NCI-H345 treated with DMSO at 0.1 percent for 48 hours (cell line): ENCODE measurements around the gene ASB2.

ENCODE experiments used
- DNase-seq: peaks from one replicate; lab custom pipeline; 2025; ENCODE audit not compliant: unreplicated experiment; lab: John Stamatoyannopoulos, UW

Gene ASB2

DNA sequence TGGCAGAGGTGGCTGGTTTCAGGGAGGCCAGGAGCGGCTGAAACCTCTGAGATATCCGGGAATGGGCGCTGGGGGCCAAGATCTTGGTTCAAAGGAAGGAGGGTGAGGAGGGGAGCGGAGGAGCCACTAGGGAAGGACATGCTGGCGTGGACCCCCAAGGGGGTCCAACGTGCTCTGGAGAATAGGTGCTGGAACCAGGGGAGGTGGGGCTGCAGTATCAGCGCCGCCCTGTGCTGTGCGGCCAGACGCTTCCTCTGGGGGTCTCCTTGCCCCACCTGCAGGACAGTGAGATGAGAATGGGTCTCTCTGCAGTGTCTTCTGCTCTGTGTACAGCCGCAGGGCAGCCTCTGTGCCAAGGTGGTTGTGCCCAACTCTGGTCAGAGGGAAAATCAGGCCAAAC, 46.7 kb downstream of the ASB2 start:
- no peak for DNase-seq

GRCh38 chr14:93929048-93929535, 47.3 kb downstream of the ASB2 start:
- DNase-seq = no peak

- DNase-seq = no peak
Observed at GRCh38 chr14:93928184-93929047, 48.0 kb downstream of the ASB2 start.

- no peak for DNase-seq
Observed at GRCh38 chr14:93927800-93928145, 48.6 kb downstream of the ASB2 start.

DNA sequence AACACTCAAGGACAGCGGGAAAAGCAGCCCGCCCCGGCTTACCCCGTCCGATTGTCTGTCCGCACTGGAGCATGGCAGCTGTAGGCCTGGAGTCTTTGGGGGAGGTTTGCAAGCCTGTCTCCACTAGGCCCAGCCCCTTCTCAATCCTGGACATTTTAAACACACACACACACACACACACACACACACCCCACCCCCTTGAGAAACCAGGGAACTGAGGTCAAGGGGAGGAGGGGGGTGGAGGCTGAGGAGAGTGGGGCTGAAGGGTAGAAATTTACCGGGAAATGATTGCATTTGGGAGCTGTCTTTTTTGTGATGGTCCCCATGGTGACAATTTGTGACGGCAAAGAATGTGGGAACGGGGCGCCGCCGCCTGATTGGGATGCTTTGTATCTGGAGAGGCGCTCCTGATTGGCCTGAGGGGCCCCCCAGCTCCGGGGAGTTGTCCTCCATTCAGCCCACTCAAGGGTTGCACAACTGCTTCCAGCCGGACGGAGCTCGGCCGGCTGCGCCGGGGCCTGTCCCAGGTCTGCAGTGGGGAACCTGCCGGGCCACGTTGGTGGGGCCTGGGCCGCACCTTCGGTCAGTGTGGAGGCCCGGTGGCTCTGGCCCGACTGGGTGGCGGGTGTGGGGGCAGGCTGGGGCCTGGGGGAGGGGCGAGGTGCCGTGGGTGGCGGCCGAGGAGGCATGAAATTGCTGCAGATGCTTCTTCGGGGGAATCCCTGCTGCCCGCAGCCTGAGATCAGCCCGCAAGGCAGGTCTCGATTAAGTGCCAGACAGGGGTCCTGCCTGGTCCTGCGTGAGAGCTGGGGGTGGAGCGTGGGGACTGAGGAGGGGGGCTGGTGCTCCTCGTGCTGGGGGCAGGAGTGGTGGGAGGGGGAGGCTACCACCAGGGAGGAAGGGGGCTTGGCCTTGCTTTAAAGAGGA, 49.2 kb downstream of the ASB2 start, which contains the start of gene FAM181A:
Gene FAM181A, plus strand, starts transcription at position 472 of the 927 bp plus-strand sequence. CDS start 942 bp downstream, outside the sequence.
- DNase-seq = peak; percentile 41

DNA sequence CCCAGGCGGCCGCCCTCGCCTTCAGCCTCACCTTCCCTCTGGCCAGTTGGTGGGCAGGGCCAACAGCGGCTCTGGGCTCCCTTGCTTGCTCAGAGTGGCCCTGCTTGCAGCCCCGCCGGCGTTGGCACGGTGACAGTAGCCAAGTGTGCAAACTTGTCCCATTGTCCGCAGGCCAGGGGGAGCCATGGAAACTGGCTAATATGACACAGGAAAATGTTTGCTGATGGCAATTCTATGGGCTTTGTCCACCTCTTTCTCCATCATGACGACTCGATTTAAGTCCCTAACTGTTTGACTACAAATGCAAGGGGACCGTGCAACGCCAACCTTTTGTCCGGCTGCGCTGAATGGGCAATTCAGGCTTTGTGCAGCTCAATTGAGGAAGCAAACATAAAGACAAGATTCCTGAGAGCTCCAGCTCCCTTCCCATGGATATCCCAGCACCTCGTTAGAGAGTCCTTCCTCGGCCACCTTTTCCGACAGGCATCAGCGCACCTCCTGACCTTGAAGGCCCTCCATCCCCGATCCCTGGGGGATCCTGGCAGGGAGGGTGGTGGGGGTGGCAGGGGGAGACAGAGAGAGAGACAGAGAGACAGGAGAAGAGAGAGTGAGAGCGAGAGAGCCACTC, 50.0 kb downstream of the ASB2 start:
- DNase-seq = peak; percentile 41

- DNase-seq = no peak
Observed at GRCh38 chr14:93925374-93925895, 50.9 kb downstream of the ASB2 start.

GRCh38 chr14:93924592-93925355, 51.6 kb downstream of the ASB2 start:
- no peak for DNase-seq

GRCh38 chr14:93923626-93924025, 52.7 kb downstream of the ASB2 start:
- peak; percentile 63 for DNase-seq

DNA sequence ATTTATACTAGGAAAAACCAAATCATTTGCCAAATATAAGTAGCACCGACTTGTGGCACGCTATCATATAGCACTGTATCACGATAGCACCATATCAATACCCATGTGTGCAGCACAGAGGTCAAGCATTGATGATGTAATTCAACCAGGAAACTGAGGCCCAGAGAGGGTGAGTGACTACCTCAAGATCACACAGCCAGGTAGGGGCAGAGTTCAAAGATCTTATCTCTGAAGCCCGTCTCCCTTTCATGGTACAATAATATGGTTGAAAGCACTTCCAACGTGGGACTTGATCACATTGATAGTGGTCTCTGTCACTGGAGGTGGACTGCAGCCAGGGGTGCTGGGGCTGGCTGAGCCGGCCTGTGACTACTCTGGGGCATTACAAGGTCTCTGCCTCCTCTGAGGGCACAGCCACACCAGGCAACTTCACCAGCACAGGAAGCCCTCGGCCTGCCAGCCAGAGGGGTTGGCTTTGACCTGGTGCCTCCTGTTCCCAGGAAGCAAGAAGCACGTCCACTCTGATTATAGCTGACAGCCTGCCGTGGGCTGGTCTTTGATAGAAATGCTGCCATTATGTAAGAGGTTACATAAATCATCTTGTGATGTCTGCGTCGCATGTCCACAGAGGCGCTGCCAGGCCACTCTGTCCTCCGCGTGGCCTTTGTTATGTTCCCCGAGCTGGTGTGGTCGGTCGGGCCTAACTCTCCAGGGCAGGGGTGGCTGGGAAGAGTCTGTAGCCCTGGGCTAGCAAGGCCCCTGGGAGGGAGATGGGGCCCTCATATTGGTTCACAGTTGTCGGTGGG, 55.2 kb downstream of the ASB2 start:
- no peak for DNase-seq

GRCh38 chr14:93917141-93917540, 59.2 kb downstream of the ASB2 start:
- DNase-seq = no peak

- no peak for DNase-seq
Observed at GRCh38 chr14:93916498-93916897, 59.9 kb downstream of the ASB2 start.

- DNase-seq = no peak
Observed at GRCh38 chr14:93915800-93916199, 60.6 kb downstream of the ASB2 start.

DNA sequence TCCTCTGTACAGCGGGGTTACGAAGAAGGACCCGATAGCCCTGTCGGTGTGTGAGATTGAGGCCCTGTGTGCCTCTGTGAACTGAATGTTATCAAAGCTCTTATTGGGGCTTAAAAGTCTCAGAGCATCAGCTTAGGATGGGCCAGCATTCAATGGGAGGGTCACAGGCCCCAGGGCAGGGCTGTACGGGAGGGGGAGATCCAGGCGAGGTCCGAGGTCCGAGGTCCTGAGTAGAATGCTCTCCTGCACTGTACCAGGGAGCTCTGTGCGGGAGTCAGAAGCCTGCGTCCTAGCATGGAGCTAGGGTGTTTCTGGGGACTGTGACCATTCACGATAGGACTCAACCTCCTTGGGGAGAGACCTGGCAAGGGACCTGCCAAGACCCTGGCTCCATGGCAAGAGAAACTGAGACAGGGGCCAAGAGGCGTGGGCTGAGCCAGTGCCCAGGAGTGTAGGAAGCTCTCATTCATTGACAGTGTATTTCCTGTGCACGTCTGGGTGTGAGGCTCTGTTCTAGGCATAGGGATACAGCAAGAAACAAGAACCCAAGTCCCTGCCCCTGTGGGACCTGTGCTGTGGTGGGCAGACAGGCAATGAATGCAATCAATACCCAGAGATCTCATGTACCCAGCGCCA, 61.2 kb downstream of the ASB2 start:
- DNase-seq = no peak

DNA sequence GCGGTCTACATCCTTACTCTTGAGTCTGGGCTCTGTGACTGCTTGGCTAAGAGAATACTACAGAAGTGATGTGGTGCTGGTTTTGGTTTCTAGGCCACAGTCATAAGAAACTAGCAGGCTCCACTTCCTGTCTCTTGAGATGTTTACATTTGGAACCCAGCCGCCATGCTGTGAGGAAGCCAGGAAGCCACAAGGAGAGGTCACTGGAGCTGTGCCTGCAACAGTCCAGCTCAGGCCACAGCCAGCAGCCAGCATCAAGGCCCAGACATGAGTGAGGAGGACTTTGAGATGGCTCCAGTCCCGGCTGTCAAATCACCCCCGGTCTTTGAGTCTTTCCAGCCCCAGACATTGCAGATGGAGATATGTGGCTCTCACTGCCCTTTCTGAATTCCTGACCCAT, 62.1 kb downstream of the ASB2 start:
- no peak for DNase-seq

DNA sequence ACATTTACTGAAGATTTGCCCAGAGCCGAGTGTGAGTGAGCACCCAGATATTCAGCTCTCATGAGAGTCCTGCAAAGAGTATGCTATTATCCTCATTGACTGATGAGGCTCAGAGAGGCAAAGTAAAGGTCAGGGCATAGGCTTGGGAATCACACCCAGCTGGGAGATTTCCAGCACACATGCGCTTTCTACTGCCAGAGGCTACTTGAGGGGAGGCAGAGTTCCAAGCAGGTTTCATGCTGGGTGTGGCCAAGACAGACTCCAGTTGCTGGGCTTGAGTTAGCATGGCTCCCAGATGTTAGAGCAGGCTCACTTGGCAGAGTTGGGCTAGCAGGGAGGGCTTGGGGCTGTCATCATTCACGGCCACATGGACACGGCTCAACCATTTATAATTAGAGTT, 63.6 kb downstream of the ASB2 start:
- no peak for DNase-seq

DNA sequence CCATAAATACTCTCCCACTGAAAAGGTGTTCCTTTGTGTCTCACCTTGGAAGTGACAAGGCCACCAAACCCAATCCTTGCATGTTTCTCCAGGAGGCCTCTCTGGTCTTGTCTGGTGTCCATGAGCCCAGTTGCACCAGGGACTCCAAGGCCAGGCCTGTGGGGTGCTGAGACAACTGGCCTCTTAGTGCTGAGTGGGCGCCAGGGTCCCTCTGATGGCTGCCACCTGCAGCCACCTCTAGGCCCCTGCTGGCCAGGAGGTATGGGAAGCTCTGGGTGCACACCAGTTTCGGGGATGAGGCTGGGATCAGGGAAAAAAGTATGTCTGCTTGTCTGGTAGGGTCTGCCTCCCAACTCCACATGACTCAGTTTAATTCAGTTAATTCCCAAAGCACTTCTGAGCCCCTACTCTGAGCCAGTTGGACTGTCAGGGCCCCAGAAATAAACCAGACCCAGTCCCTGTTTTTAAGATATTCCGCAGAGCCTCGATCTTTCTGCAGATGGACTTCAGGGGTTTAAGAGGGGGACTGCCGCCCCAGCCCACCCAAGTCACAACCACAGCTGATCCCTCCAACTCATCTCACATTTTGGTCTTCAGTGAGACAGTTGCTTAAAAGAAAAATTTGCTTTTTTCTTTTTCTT, 64.3 kb downstream of the ASB2 start:
- no peak for DNase-seq

- DNase-seq = no peak
Observed at GRCh38 chr14:93909429-93910128, 66.8 kb downstream of the ASB2 start.
